ENCODE results near the gene CXCR4. TPM values are rescaled to one million over a fixed set of nuclear protein-coding genes. Genes with fewer than 3 reads are reported as not detected.

CXCR4 gene
- total RNA-seq, 2 experiments from 2014 or later, result 75.4 to 89.3 TPM

DNA sequence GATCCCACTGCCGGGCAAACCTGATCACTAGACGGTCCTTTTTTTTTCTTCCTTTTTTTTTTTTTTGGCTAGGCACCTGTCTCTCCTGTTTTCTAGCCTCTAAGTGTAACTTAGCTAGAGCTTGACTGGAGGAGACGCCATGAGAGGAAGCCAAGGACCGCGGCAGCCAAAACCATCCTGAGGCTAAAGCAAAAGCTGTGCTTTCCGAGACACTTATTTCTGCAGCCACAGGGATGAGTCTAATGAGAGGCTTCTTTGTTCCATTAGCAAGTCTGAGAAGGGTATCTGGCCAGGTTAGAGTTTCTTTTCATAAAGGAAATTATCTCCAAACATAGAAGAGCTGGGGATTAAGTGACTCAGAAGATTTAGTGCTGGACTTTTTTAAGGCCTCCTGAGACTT, 7.3 kb upstream of the CXCR4 start:
- CTCF ChIA-PET, result interaction anchor here (0.5 to 1.6 kb wide), 6 partner anchors 8 to 260 kb away, joined by 3 to 4 read pairs (median 3); no protein-coding TSS in a partner anchor
- Mint-ChIP-seq H3K9me3 (ENCODE audit: low read depth) (no peaks in the 10 kb centered on the region), H3K27ac (peak overlapping the region; percentile 30), H3K36me3 (ENCODE audit: low read depth) (no peaks in the 10 kb centered on the region), H3K4me3 (no peak overlapping the region), H3K4me1 (peaks cover 88% of the 10 kb centered on the region), H3K27me3 (peaks cover 9% of the 10 kb centered on the region)
- intact Hi-C loops (cut with DNase I, micrococcal nuclease), result no loop called here
- POLR2A ChIA-PET, result interaction anchor here (1.0 kb wide), 1 partner anchor 9 kb away, joined by 5 read pairs; no protein-coding TSS in a partner anchor
- DNase-seq, result no peak
- ATAC-seq, result no peak

DNA sequence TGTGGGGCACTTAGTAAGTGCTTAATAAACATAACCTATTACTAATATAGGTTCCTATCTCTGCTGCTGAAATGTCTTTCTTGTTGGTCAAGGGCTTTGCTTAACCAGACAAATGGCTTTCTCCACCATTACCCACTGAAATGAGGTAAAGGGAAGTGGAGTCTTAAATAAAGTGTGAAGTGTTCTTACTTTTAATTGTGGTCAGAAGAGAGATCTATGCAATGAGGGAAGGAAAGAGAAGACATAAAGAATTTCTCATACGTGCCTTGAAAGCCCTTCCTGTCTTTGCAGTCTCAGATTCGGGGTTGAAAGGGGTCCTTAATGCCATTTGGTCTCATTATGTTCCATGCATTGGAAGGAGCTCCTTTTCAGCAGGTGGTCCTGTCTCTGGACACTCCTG, 6.9 kb upstream of the CXCR4 start:
- no peaks in the 10 kb centered on the region for H3K36me3 Mint-ChIP-seq (ENCODE audit: low read depth)
- peak overlapping the region; percentile 59 for H3K27ac Mint-ChIP-seq
- ATAC-seq (no peak), DNase-seq (no peak)
- peaks cover 88% of the 10 kb centered on the region for H3K4me1 Mint-ChIP-seq
- CTCF ChIA-PET, result interaction anchor here (0.5 to 1.7 kb wide), 4 partner anchors 18 to 260 kb away, joined by 3 to 6 read pairs (median 4); no protein-coding TSS in a partner anchor
- H3K4me3 Mint-ChIP-seq, result no peak overlapping the region
- POLR2A ChIA-PET, result no interaction called here
- no peaks in the 10 kb centered on the region for H3K9me3 Mint-ChIP-seq (ENCODE audit: low read depth)
- intact Hi-C loops (cut with DNase I, micrococcal nuclease), result no loop called here
- H3K27me3 Mint-ChIP-seq, result peaks cover 9% of the 10 kb centered on the region

GRCh38 chr2:136122661-136123060, 4.7 kb upstream of the CXCR4 start:
- CTCF ChIA-PET, result interaction anchor here (0.6 to 1.5 kb wide), 2 partner anchors 12 to 209 kb away, joined by 3 to 4 read pairs; no protein-coding TSS in a partner anchor
- peaks cover 70% of the 10 kb centered on the region for H3K4me1 Mint-ChIP-seq
- no peak overlapping the region for H3K27ac Mint-ChIP-seq
- no peak for DNase-seq
- POLR2A ChIA-PET, result no interaction called here
- peaks cover 2% of the 10 kb centered on the region for H3K27me3 Mint-ChIP-seq
- intact Hi-C loops (cut with DNase I, micrococcal nuclease), result no loop called here
- no peaks in the 10 kb centered on the region for H3K9me3 Mint-ChIP-seq (ENCODE audit: low read depth)
- ATAC-seq, result no peak
- H3K4me3 Mint-ChIP-seq, result no peak overlapping the region
- peaks cover 2% of the 10 kb centered on the region for H3K36me3 Mint-ChIP-seq (ENCODE audit: low read depth)

- peaks cover 10% of the 10 kb centered on the region for H3K36me3 Mint-ChIP-seq (ENCODE audit: low read depth)
- ChIA-PET CTCF (interaction anchor here (0.5 to 1.5 kb wide), 2 partner anchors 13 to 15 kb away, joined by 3 to 4 read pairs; no protein-coding TSS in a partner anchor), POLR2A (no interaction called here)
- intact Hi-C loops (cut with DNase I, micrococcal nuclease), result no loop called here
- no peaks in the 10 kb centered on the region for H3K9me3 Mint-ChIP-seq (ENCODE audit: low read depth)
- peaks cover 57% of the 10 kb centered on the region for H3K4me1 Mint-ChIP-seq
- no peak for ATAC-seq
- no peak for DNase-seq
- peaks cover 2% of the 10 kb centered on the region for H3K27me3 Mint-ChIP-seq
- H3K27ac Mint-ChIP-seq, result no peak overlapping the region
- no peak overlapping the region for H3K4me3 Mint-ChIP-seq
Observed at GRCh38 chr2:136121204-136121910, 3.4 kb upstream of the CXCR4 start.

DNA sequence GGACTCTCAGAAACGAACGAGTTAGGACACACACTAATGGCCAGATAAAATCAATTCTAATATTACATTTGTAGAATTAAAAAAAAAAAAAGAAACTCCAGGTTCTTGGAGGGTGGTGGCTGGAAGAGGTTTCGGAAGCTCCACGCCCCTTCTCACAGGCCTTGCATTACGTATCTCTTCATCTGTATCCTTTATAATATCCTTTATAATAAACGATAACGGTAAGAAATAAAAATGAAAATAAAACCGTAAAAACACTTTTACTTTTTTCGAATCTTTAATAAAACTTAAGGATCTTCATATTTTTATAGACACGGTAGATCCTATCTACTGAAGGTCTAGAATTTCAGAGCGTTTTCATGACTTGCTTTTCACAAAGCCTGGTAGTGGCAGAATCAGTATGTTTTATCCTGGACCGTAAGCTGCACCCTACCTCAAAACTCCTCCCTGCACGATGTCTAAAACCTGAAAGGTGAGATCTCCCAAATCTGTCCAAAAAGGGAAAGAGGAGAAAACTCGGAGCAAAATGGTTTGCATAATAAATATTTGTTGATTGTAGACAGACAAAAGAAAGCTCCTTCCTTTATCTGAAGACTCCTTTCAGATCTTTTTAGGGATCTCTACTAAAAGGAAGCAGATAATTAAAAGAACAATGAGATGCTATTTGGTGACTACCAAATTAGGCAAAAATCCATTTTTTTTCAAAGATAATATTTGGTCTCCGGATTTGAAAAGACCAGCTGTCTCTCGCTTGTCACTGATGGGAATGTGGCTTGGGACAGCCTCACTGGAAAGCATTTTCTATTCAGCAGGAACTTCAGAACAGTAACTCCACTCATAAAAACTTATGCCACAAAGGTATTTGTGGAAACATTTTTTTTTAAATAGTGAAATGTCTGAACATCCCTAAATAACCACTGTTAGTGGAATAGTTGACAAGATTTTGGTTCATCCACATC, 2.0 kb upstream of the CXCR4 start:
- H3K4me3 Mint-ChIP-seq, result peak overlapping the region; percentile 94
- peaks cover 2% of the 10 kb centered on the region for H3K27me3 Mint-ChIP-seq
- ChIA-PET POLR2A (interaction anchor here (1.0 to 2.3 kb wide), 3 partner anchors 11 to 262 kb away, joined by 3 to 14 read pairs (median 6); no protein-coding TSS in a partner anchor), CTCF (interaction anchor here (1.0 to 1.2 kb wide), 2 partner anchors 11 to 16 kb away, joined by 3 to 4 read pairs; no protein-coding TSS in a partner anchor)
- intact Hi-C loops (cut with DNase I, micrococcal nuclease), result loop anchor here (1.0 to 5.0 kb wide), 9 partner anchors 12 to 1068 kb away; partner anchors contain the start of genes R3HDM1 (in 1 of the 2), RAB3GAP1 (in 1 of the 2) and ZRANB3 (in 1 of the 2)
- ATAC-seq, result no peak
- H3K27ac Mint-ChIP-seq, result no peak overlapping the region
- no peaks in the 10 kb centered on the region for H3K9me3 Mint-ChIP-seq (ENCODE audit: low read depth)
- DNase-seq, result no peak
- H3K36me3 Mint-ChIP-seq (ENCODE audit: low read depth), result peaks cover 21% of the 10 kb centered on the region
- H3K4me1 Mint-ChIP-seq, result peaks cover 58% of the 10 kb centered on the region

DNA sequence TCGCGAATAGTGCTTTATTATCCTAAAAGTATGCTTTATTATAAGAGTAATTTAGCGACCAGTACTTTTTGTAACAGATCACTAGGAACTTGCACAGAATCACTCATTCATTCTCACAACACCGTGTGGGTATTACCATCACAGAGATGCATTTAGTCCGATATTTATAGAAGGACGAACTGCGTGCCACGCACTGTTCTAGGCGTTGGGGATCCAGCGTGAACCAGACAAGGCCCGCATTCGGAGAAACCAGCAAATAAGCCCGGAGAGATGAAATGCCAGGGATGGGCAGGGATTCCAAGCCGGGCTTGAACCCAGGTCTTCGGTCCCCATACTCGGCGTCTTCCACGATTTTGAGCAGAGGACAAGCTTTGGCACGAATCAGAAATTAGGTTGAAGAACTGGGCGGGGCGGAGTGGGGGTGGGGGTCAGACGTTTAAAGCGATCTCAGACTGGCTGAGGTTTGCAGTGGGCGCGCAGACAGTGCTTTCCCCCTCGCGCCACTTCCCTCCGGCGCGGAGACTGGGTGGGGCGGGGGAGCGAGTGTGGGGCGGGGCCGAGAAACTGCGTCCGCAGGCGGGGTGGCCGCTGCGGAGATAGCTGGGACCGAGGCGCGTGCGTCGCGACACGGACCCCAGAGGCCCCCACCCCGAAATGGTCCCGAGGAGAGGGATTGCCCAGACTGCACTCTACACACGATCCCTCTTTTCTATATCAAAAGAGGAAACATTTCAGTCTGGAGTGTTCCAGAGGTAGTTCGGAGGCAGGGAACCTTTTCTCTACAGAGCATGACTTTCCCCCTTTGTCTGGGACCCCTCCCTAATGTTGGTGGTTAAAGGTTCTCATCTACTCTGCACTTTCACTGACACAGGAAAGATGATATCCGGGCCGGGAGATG, 1.1 kb upstream of the CXCR4 start:
- POLR2A ChIA-PET, result interaction anchor here (0.7 to 2.3 kb wide), 4 partner anchors 12 to 263 kb away, joined by 3 to 14 read pairs (median 4); no protein-coding TSS in a partner anchor
- Mint-ChIP-seq H3K4me1 (peaks cover 57% of the 10 kb centered on the region), H3K27ac (peak overlapping the region; percentile 93), H3K4me3 (peak overlapping the region; percentile 94), H3K9me3 (ENCODE audit: low read depth) (no peaks in the 10 kb centered on the region), H3K36me3 (ENCODE audit: low read depth) (peaks cover 29% of the 10 kb centered on the region), H3K27me3 (peaks cover 2% of the 10 kb centered on the region)
- DNase-seq, result peak; percentile 87
- CTCF ChIA-PET, result interaction anchor here (0.6 to 1.5 kb wide), 5 partner anchors 12 to 140 kb away, joined by 3 to 4 read pairs (median 4); no protein-coding TSS in a partner anchor
- peak; percentile 55 for ATAC-seq
- intact Hi-C loops (cut with DNase I, micrococcal nuclease), result loop anchor here (1.0 to 5.0 kb wide), 14 partner anchors 10 to 1067 kb away; partner anchors contain the start of genes DARS1 (in 1 of the 2), MCM6 (in 1 of the 2), R3HDM1 (in 1 of the 2) and RAB3GAP1 (in 1 of the 2)

- H3K9me3 Mint-ChIP-seq (ENCODE audit: low read depth), result no peaks in the 10 kb centered on the region
- H3K4me1 Mint-ChIP-seq, result peaks cover 59% of the 10 kb centered on the region
- H3K27me3 Mint-ChIP-seq, result peaks cover 2% of the 10 kb centered on the region
- peaks cover 45% of the 10 kb centered on the region for H3K36me3 Mint-ChIP-seq (ENCODE audit: low read depth)
- ChIA-PET CTCF (interaction anchor here (0.9 to 1.2 kb wide), 4 partner anchors 9 to 265 kb away, joined by 3 to 4 read pairs (median 3); no protein-coding TSS in a partner anchor), POLR2A (interaction anchor here (0.6 to 1.2 kb wide), 4 partner anchors 17 to 265 kb away, joined by 3 to 5 read pairs (median 4); no protein-coding TSS in a partner anchor)
- peak overlapping the region; percentile 94 for H3K4me3 Mint-ChIP-seq
- DNase-seq (peak; percentile 78), ATAC-seq (peak; percentile 40)
- peak overlapping the region; percentile 93 for H3K27ac Mint-ChIP-seq
- intact Hi-C loops (cut with DNase I, micrococcal nuclease), result loop anchor here (1.0 to 5.0 kb wide), 12 partner anchors 61 to 1065 kb away; partner anchors contain the start of genes DARS1 (in 1 of the 2), R3HDM1 (in 1 of the 2), RAB3GAP1 (in 1 of the 2) and ZRANB3 (in 1 of the 2)
Observed at GRCh38 chr2:136117391-136117841, 533 bp downstream of the CXCR4 start.

DNA sequence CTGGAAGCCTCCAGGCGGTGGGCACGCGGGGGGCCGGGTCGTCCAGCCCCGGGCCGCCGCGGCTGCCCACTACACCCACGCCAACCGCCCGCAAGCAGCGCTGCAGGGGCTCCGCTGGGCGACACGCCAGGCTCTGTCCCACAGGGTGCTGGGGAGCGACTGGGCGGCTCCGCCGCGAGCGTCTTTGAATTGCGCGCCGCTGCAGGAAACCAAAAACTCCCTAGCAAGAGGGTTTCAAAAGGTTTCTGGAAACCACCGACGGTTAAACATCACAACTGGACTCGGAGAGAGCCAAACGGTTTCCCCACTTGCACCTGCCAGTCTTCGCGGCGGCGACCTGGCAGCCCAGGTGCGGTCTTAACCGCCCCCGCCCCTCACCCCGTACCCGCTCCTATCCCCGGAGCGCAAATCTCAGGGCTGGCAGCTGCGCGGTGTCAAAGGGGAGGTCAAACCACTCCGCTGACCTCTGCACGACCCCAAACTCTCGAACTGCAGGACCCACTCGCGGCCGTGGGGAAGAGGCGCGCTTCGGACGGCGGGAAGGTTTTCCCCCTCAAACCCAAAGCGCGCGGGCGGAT, 1.0 kb downstream of the CXCR4 start:
- DNase-seq (peak; percentile 78), ATAC-seq (peak; percentile 32)
- H3K27ac Mint-ChIP-seq, result peak overlapping the region; percentile 93
- peak overlapping the region; percentile 94 for H3K4me3 Mint-ChIP-seq
- ChIA-PET CTCF (interaction anchor here (0.7 to 1.2 kb wide), 5 partner anchors 9 to 266 kb away, joined by 3 to 4 read pairs (median 3); no protein-coding TSS in a partner anchor), POLR2A (interaction anchor here (0.6 to 1.2 kb wide), 4 partner anchors 17 to 265 kb away, joined by 3 to 5 read pairs (median 4); no protein-coding TSS in a partner anchor)
- peaks cover 56% of the 10 kb centered on the region for H3K4me1 Mint-ChIP-seq
- no peaks in the 10 kb centered on the region for H3K9me3 Mint-ChIP-seq (ENCODE audit: low read depth)
- H3K27me3 Mint-ChIP-seq, result peaks cover 2% of the 10 kb centered on the region
- H3K36me3 Mint-ChIP-seq (ENCODE audit: low read depth), result peaks cover 46% of the 10 kb centered on the region
- intact Hi-C loops (cut with DNase I, micrococcal nuclease), result loop anchor here (1.0 to 5.0 kb wide), 15 partner anchors 60 to 1065 kb away; partner anchors contain the start of genes DARS1 (in 1 of the 2), R3HDM1 (in 1 of the 2), RAB3GAP1 (in 1 of the 2) and ZRANB3 (in 1 of the 2)

GRCh38 chr2:136116151-136116812, 1.7 kb downstream of the CXCR4 start:
- Mint-ChIP-seq H3K36me3 (ENCODE audit: low read depth) (peaks cover 46% of the 10 kb centered on the region), H3K9me3 (ENCODE audit: low read depth) (no peaks in the 10 kb centered on the region), H3K4me1 (peaks cover 50% of the 10 kb centered on the region)

More at GRCh38 chr2:136116151-136116812, 1.7 kb downstream of the CXCR4 start:
- peak; percentile 12 for ATAC-seq
- Mint-ChIP-seq H3K27ac (peak overlapping the region; percentile 38), H3K27me3 (no peaks in the 10 kb centered on the region), H3K4me3 (peak overlapping the region; percentile 94)
- intact Hi-C loops (cut with DNase I, micrococcal nuclease), result loop anchor here (1.0 to 5.0 kb wide), 14 partner anchors 59 to 1064 kb away; partner anchors contain the start of genes DARS1 (in 1 of the 2), R3HDM1 (in 1 of the 2), RAB3GAP1 (in 1 of the 2) and ZRANB3 (in 1 of the 2)
- ChIA-PET POLR2A (interaction anchor here (1.2 kb wide), 1 partner anchor 212 kb away, joined by 5 read pairs; no protein-coding TSS in a partner anchor), CTCF (interaction anchor here (0.7 to 1.2 kb wide), 3 partner anchors 8 to 111 kb away, joined by 3 read pairs; no protein-coding TSS in a partner anchor)
- DNase-seq, result peak; percentile 81

Data from activated CD4-positive, alpha-beta T cell treated with anti-CD3 and anti-CD28 coated beads for 36 hours (primary cell).